K562 (cell line): ENCODE measurements around the gene CDC25B. TPM values are rescaled to one million over a fixed set of nuclear protein-coding genes. Genes with fewer than 3 reads are reported as not detected.

Experiments used
- CBX8 ChIP-seq: fragments of 200-600 bp; sonication (generic); IDR thresholded peaks from 2 replicates; pipeline ENCODE4 v1.6.1; 2012; ENCODE audit warnings: borderline replicate concordance, mixed run types, low read depth, mild to moderate bottlenecking, moderate library complexity, mixed read lengths, low read length, control low read depth, inconsistent platforms; ENCODE audit not compliant: poor library complexity, severe bottlenecking; ENCODE audit errors: extremely low read depth
- CTBP1 ChIP-seq: fragments of 450-650 bp; IDR thresholded peaks from 2 replicates; pipeline ENCODE4 v1.6.1; 2016; ENCODE audit warnings: borderline replicate concordance
- FOXM1 ChIP-seq, 2 experiments: fragments of 450-650 bp in 1 of 2; sonication (generic) in 1 of 2; formaldehyde crosslinking in 1 of 2; IDR thresholded peaks; 2 replicates each; pipeline versions ENCODE4 v1.6.1 to v1.9.0; 2017 to 2022; ENCODE audit warnings: low read depth in 2 of 2, mild to moderate bottlenecking in 2 of 2, missing genetic modification reagents in 1 of 2, moderate library complexity in 1 of 2
- NR2F6 ChIP-seq: fragments of 450-650 bp; formaldehyde crosslinking; IDR thresholded peaks from 2 replicates; pipeline ENCODE4 v1.4.0; 2020; ENCODE audit warnings: mild to moderate bottlenecking
- PHF8 ChIP-seq: fragments of 200-600 bp; sonication (generic); IDR thresholded peaks from 2 replicates; pipeline ENCODE4 v1.6.1; 2012; ENCODE audit warnings: mixed run types, mild to moderate bottlenecking, inconsistent platforms, low read length, moderate library complexity, borderline replicate concordance
- POLR2G ChIP-seq: fragments of 200-400 bp; formaldehyde crosslinking; IDR thresholded peaks from 2 replicates; pipeline ENCODE4 v1.6.1; 2017; ENCODE audit warnings: low read depth, mild to moderate bottlenecking, antibody characterized with exemption, low read length, moderate library complexity
- RBBP5 ChIP-seq: fragments of 200-600 bp; sonication (generic); IDR thresholded peaks from 2 replicates; pipeline ENCODE4 v1.6.1; 2012; ENCODE audit warnings: borderline replicate concordance, mild to moderate bottlenecking, low read length, control low read depth, inconsistent platforms; ENCODE audit not compliant: insufficient read depth, poor library complexity, severe bottlenecking
- SAFB ChIP-seq: fragments of 200-400 bp; formaldehyde crosslinking; IDR thresholded peaks from 2 replicates; pipeline ENCODE4 v1.6.1; 2017; ENCODE audit warnings: low read depth, low read length, borderline replicate concordance
- TFAP4 ChIP-seq: sonication (generic); formaldehyde crosslinking; IDR thresholded peaks from 2 replicates; pipeline ENCODE4 v1.8.0; 2022; ENCODE audit warnings: missing genetic modification reagents, mild to moderate bottlenecking, moderate library complexity, borderline replicate concordance
- ZNF584 ChIP-seq: fragments of 200-800 bp; sonication (Bioruptor generic); IDR thresholded peaks from 2 replicates; pipeline ENCODE4 v1.6.1; 2016; ENCODE audit warnings: low read depth, mild to moderate bottlenecking, missing genetic modification characterization, missing compliant biosample characterization
- polyA plus RNA-seq, 8 experiments: library from polyadenylated mRNA; depleted of rRNA in 4 of 8; stranded (reverse) in 5 of 8; unstranded in 3 of 8; fragments of >200 nt; fragmentation: Nextera tagmentation in 2 of 8; fragmentation: Illumina TruSeq in 1 of 8; extraction: Ambion mirVana in 2 of 8; extraction: Trizol in 1 of 8; gene quantifications; 2 replicates each; pipeline versions ENCODE4 v1.2.1 to v1.2.3, GENCODE V29; 2011 to 2014; ENCODE audit warnings: inconsistent platforms in 1 of 8, missing spikeins in 1 of 8
- total RNA-seq, 7 experiments: library from RNA; depleted of rRNA in 6 of 7; stranded (reverse); fragments of >200 nt in 6 of 7; fragmentation: Illumina TruSeq in 2 of 7; extraction: Trizol in 2 of 7; gene quantifications; 2 replicates each; pipeline versions ENCODE4 v1.2.1 to v1.2.3, GENCODE V29; 2011 to 2021; ENCODE audit warnings: low replicate concordance in 1 of 7
- TF ChIP-seq, protein P1 (sequence below): fragments of 450-650 bp; IDR thresholded peaks from 2 replicates; pipeline ENCODE4 v1.6.1; 2016; ENCODE audit warnings: mild to moderate bottlenecking, moderate library complexity

The CDC25B gene
- total and polyA plus RNA-seq, 9 of the 15 experiments (the other 6 are each of a cell fraction or from before 2014, with no cell fraction given), result 2.3 to 35.7 (median 9.5) TPM

GRCh38 chr20:3785240-3786125, 10.6 kb upstream of the CDC25B start (continued):
- TF ChIP-seq, protein P1, sequence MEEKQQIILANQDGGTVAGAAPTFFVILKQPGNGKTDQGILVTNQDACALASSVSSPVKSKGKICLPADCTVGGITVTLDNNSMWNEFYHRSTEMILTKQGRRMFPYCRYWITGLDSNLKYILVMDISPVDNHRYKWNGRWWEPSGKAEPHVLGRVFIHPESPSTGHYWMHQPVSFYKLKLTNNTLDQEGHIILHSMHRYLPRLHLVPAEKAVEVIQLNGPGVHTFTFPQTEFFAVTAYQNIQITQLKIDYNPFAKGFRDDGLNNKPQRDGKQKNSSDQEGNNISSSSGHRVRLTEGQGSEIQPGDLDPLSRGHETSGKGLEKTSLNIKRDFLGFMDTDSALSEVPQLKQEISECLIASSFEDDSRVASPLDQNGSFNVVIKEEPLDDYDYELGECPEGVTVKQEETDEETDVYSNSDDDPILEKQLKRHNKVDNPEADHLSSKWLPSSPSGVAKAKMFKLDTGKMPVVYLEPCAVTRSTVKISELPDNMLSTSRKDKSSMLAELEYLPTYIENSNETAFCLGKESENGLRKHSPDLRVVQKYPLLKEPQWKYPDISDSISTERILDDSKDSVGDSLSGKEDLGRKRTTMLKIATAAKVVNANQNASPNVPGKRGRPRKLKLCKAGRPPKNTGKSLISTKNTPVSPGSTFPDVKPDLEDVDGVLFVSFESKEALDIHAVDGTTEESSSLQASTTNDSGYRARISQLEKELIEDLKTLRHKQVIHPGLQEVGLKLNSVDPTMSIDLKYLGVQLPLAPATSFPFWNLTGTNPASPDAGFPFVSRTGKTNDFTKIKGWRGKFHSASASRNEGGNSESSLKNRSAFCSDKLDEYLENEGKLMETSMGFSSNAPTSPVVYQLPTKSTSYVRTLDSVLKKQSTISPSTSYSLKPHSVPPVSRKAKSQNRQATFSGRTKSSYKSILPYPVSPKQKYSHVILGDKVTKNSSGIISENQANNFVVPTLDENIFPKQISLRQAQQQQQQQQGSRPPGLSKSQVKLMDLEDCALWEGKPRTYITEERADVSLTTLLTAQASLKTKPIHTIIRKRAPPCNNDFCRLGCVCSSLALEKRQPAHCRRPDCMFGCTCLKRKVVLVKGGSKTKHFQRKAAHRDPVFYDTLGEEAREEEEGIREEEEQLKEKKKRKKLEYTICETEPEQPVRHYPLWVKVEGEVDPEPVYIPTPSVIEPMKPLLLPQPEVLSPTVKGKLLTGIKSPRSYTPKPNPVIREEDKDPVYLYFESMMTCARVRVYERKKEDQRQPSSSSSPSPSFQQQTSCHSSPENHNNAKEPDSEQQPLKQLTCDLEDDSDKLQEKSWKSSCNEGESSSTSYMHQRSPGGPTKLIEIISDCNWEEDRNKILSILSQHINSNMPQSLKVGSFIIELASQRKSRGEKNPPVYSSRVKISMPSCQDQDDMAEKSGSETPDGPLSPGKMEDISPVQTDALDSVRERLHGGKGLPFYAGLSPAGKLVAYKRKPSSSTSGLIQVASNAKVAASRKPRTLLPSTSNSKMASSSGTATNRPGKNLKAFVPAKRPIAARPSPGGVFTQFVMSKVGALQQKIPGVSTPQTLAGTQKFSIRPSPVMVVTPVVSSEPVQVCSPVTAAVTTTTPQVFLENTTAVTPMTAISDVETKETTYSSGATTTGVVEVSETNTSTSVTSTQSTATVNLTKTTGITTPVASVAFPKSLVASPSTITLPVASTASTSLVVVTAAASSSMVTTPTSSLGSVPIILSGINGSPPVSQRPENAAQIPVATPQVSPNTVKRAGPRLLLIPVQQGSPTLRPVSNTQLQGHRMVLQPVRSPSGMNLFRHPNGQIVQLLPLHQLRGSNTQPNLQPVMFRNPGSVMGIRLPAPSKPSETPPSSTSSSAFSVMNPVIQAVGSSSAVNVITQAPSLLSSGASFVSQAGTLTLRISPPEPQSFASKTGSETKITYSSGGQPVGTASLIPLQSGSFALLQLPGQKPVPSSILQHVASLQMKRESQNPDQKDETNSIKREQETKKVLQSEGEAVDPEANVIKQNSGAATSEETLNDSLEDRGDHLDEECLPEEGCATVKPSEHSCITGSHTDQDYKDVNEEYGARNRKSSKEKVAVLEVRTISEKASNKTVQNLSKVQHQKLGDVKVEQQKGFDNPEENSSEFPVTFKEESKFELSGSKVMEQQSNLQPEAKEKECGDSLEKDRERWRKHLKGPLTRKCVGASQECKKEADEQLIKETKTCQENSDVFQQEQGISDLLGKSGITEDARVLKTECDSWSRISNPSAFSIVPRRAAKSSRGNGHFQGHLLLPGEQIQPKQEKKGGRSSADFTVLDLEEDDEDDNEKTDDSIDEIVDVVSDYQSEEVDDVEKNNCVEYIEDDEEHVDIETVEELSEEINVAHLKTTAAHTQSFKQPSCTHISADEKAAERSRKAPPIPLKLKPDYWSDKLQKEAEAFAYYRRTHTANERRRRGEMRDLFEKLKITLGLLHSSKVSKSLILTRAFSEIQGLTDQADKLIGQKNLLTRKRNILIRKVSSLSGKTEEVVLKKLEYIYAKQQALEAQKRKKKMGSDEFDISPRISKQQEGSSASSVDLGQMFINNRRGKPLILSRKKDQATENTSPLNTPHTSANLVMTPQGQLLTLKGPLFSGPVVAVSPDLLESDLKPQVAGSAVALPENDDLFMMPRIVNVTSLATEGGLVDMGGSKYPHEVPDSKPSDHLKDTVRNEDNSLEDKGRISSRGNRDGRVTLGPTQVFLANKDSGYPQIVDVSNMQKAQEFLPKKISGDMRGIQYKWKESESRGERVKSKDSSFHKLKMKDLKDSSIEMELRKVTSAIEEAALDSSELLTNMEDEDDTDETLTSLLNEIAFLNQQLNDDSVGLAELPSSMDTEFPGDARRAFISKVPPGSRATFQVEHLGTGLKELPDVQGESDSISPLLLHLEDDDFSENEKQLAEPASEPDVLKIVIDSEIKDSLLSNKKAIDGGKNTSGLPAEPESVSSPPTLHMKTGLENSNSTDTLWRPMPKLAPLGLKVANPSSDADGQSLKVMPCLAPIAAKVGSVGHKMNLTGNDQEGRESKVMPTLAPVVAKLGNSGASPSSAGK, result peak; percentile 19; the same call in 1 of the 2 replicates
- TF ChIP-seq PHF8 (0 out of 2 replicates have a peak, but pooled peaks have one; percentile 3), ZNF584 (CRISPR knock-in tag) (no peak), FOXM1 (IDR thresholded peaks at IDR 0.05; ENCODE audit: low read depth) (no peak), FOXM1 (CRISPR knock-in tag; IDR thresholded peaks at IDR 0.05; ENCODE audit: low read depth) (peak; percentile 63; the same call in 1 of the 2 replicates), CTBP1 (peak; percentile 43; the same call in 1 of the 2 replicates), SAFB (0 out of 2 replicates have a peak, but pooled peaks have one; percentile 11), TFAP4 (CRISPR knock-in tag) (peak; percentile 38; the same call in 1 of the 2 replicates), NR2F6 (CRISPR knock-in tag) (no peak), POLR2G (peak; percentile 5; the same call in 1 of the 2 replicates), CBX8 (no peak), RBBP5 (peak; percentile 84)
